CD14-positive monocyte (primary cell): ENCODE data around the gene RXRG. TPM values are rescaled to one million over a fixed set of nuclear protein-coding genes. Genes with fewer than 3 reads are reported as not detected.

Experiments used
- DNase-seq, 3 donors: peaks; one replicate each; pipeline ENCODE4 v3.0.0-alpha.2; 2011 to 2022
- H2AFZ ChIP-seq: 2 replicates; pipeline ENCODE4 v1.6.0; 2012; ENCODE audit warnings: mild to moderate bottlenecking, low read depth, low read length, inconsistent platforms; ENCODE audit not compliant: insufficient read depth, poor library complexity, severe bottlenecking
- H3K27ac ChIP-seq, 2 donors: 1 replicate in 1 of 2; 2 replicates in 1 of 2; pipeline ENCODE4 v1.5.1; 2012 to 2013; ENCODE audit warnings: low read length in 2 of 2, control low read depth in 1 of 2, inconsistent platforms in 1 of 2, low read depth in 1 of 2, mild to moderate bottlenecking in 1 of 2
- H3K27me3 ChIP-seq, 2 donors: one replicate each; pipeline versions ENCODE4 v1.6.0 to v1.6.1; 2011 to 2013; ENCODE audit warnings: low read length in 2 of 2; ENCODE audit not compliant: control insufficient read depth in 2 of 2, insufficient read depth in 2 of 2
- H3K36me3 ChIP-seq, 2 donors: replicated peaks in 1 of 2; 1 replicate in 1 of 2; 2 replicates in 1 of 2; pipeline versions ENCODE4 v1.5.1 to v1.6.1; 2012 to 2013; ENCODE audit warnings: low read length in 2 of 2, control low read depth in 1 of 2, inconsistent platforms in 1 of 2, mild to moderate bottlenecking in 1 of 2; ENCODE audit not compliant: insufficient read depth in 2 of 2, control insufficient read depth in 1 of 2
- H3K4me1 ChIP-seq, 2 donors: 1 replicate in 1 of 2; 2 replicates in 1 of 2; pipeline versions ENCODE4 v1.5.1 to v1.6.1; 2012 to 2013; ENCODE audit warnings: low read length in 2 of 2, control low read depth in 1 of 2, inconsistent platforms in 1 of 2, mild to moderate bottlenecking in 1 of 2, moderate library complexity in 1 of 2; ENCODE audit not compliant: insufficient read depth in 2 of 2, control insufficient read depth in 1 of 2
- H3K4me2 ChIP-seq: replicated peaks from 2 replicates; pipeline ENCODE3; 2012; ENCODE audit warnings: low read length, moderate library complexity, mild to moderate bottlenecking; ENCODE audit not compliant: poor library complexity, severe bottlenecking; ENCODE audit errors: extremely low read depth
- H3K4me3 ChIP-seq, 3 experiments: fragments of 200-600 bp in 1 of 3; sonication (generic) in 1 of 3; replicated peaks in 1 of 3; 1 replicate in 2 of 3; 2 replicates in 1 of 3; pipeline ENCODE4 v1.5.1; 2011 to 2013; ENCODE audit warnings: low read length in 3 of 3, mild to moderate bottlenecking in 3 of 3, control low read depth in 2 of 3, low read depth in 2 of 3, inconsistent platforms in 1 of 3, moderate library complexity in 1 of 3
- H3K79me2 ChIP-seq: 2 replicates; pipeline ENCODE4 v1.6.0; 2012; ENCODE audit warnings: mild to moderate bottlenecking, control low read depth, inconsistent platforms, low read length, moderate library complexity; ENCODE audit not compliant: insufficient read depth
- H3K9ac ChIP-seq: 2 replicates; pipeline ENCODE4 v1.6.0; 2017; ENCODE audit warnings: low read length, mild to moderate bottlenecking; ENCODE audit not compliant: insufficient read depth, poor library complexity, severe bottlenecking
- H3K9me3 ChIP-seq, 2 donors: replicated peaks in 1 of 2; 1 replicate in 1 of 2; 2 replicates in 1 of 2; pipeline versions ENCODE4 v1.5.1 to v1.6.1; 2012 to 2013; ENCODE audit warnings: low read length in 2 of 2, control low read depth in 1 of 2; ENCODE audit not compliant: control insufficient read depth in 1 of 2, insufficient read depth in 1 of 2
- H4K20me1 ChIP-seq: 2 replicates; pipeline ENCODE4 v1.6.0; 2012; ENCODE audit warnings: mild to moderate bottlenecking, low read length, control low read depth, moderate library complexity; ENCODE audit not compliant: insufficient read depth
- H3K27ac Mint-ChIP-seq, 7 donors: one replicate each; pipeline ENCODE4 v1.8.0; 2020; ENCODE audit warnings: mild to moderate bottlenecking in 7 of 7, mixed read lengths in 7 of 7, moderate library complexity in 6 of 7, inconsistent platforms in 2 of 7
- H3K27me3 Mint-ChIP-seq, 3 donors: one replicate each; pipeline ENCODE4 v1.8.0; 2021 to 2022; ENCODE audit warnings: low read depth in 3 of 3, mild to moderate bottlenecking in 3 of 3, mixed read lengths in 3 of 3, moderate library complexity in 3 of 3, inconsistent platforms in 1 of 3
- H3K36me3 Mint-ChIP-seq, 2 donors: one replicate each; pipeline ENCODE4 v1.8.0; 2020; ENCODE audit warnings: mixed read lengths in 2 of 2, inconsistent platforms in 1 of 2, mild to moderate bottlenecking in 1 of 2
- H3K4me1 Mint-ChIP-seq: one replicate; pipeline ENCODE4 v1.8.0; 2020; ENCODE audit warnings: mild to moderate bottlenecking, mixed read lengths
- H3K4me3 Mint-ChIP-seq, 2 donors: one replicate each; pipeline ENCODE4 v1.8.0; 2020; ENCODE audit warnings: mild to moderate bottlenecking in 2 of 2, mixed read lengths in 2 of 2, moderate library complexity in 1 of 2
- H3K9me3 Mint-ChIP-seq, 7 donors: one replicate each; pipeline ENCODE4 v1.8.0; 2020 to 2022; ENCODE audit warnings: mixed read lengths in 7 of 7, mild to moderate bottlenecking in 6 of 7, moderate library complexity in 6 of 7, inconsistent platforms in 2 of 7
- CTCF ChIP-seq: fragments of 200-600 bp; IDR thresholded peaks from one replicate; pipeline ENCODE4 v1.8.0; 2022; ENCODE audit warnings: antibody characterized with exemption, mild to moderate bottlenecking
- WGBS: methylation state at CpG from one replicate; pipeline ENCODE4 v1.1.5; 2013; ENCODE audit warnings: missing lambda C conversion rate; ENCODE audit not compliant: insufficient coverage; 5-methylcytosine and 5-hydroxymethylcytosine counted together
- intact Hi-C, 2 donors: fragments of 100-400 bp; cut with micrococcal nuclease; formaldehyde crosslinking; loops; one replicate each; pipeline versions ENCODE4 v1.15.0 to v1.15.1; 2023
- polyA plus RNA-seq, 3 donors: library from polyadenylated mRNA; depleted of rRNA in 1 of 3; unstranded in 2 of 3; stranded (reverse) in 1 of 3; fragments of 300-500 nt in 2 of 3; fragments of >200 nt in 1 of 3; fragmentation: Illumina TruSeq in 2 of 3; gene quantifications; 1 replicate in 2 of 3; 2 replicates in 1 of 3; pipeline ENCODE4 v1.2.3, GENCODE V29; 2012 to 2021

The RXRG gene
- polyA plus RNA-seq, 3 donors, result not detected

- peak overlapping the region; percentile 70 for H3K4me2 ChIP-seq
- peak overlapping the region; percentile 60 for H2AFZ ChIP-seq
- peaks cover 35% of the 10 kb centered on the region for H3K4me1 Mint-ChIP-seq
- no peaks in the 10 kb centered on the region for H4K20me1 ChIP-seq
- H3K36me3 Mint-ChIP-seq, result peaks cover 0 to 11% of the 10 kb centered on the region in 2 donors
- H3K9ac ChIP-seq, result no peak overlapping the region
- DNase-seq, result peak in 1 of 3 donors; percentile 47
- peaks cover 71 to 88% (median 75%) of the 10 kb centered on the region in 3 donors for H3K27me3 Mint-ChIP-seq
- no peak for TF ChIP-seq CTCF
- H3K9me3 Mint-ChIP-seq, result peaks cover 0 to 15% (median 10%) of the 10 kb centered on the region in 7 donors
- no peaks in the 10 kb centered on the region for H3K36me3 ChIP-seq
- peaks cover 27 to 28% of the 10 kb centered on the region in 2 donors for H3K4me1 ChIP-seq
- H3K4me3 Mint-ChIP-seq, result peak overlapping the region; percentile 73 to 90
- no peaks in the 10 kb centered on the region for H3K79me2 ChIP-seq
- H3K27ac Mint-ChIP-seq, result peak overlapping the region in 1 of 7 donors; percentile 31
- H3K27me3 ChIP-seq, result peaks cover 52 to 80% of the 10 kb centered on the region in 2 donors
- intact Hi-C loops, result no loop called here
- no peak overlapping the region for H3K27ac ChIP-seq
- H3K9me3 ChIP-seq, result no peaks in the 10 kb centered on the region
- peak overlapping the region in 1 of 3 experiments; percentile 61 for H3K4me3 ChIP-seq
- WGBS, result under 1% methylated on average over 41 of the region's 46 CpGs
These were observed 68.7 kb downstream of the RXRG start for GRCh38 chr1:165376041-165376810.

- Mint-ChIP-seq H3K27me3 (peaks cover 74 to 91% (median 76%) of the 10 kb centered on the region in 3 donors), H3K9me3 (peaks cover 0 to 19% (median 10%) of the 10 kb centered on the region in 7 donors), H3K36me3 (peaks cover 0 to 11% of the 10 kb centered on the region in 2 donors), H3K27ac (no peak overlapping the region), H3K4me3 (peak overlapping the region in 1 of 2 donors; percentile 76), H3K4me1 (peaks cover 37% of the 10 kb centered on the region)
- Histone ChIP-seq H3K79me2 (no peaks in the 10 kb centered on the region), H3K4me1 (peaks cover 27 to 29% of the 10 kb centered on the region in 2 donors), H2AFZ (peak overlapping the region; percentile 60), H3K36me3 (no peaks in the 10 kb centered on the region), H3K4me2 (peak overlapping the region; percentile 70), H3K27me3 (peaks cover 53 to 80% of the 10 kb centered on the region in 2 donors), H3K4me3 (peak overlapping the region in 1 of 3 experiments; percentile 61), H3K9me3 (no peaks in the 10 kb centered on the region), H4K20me1 (no peaks in the 10 kb centered on the region), H3K27ac (no peak overlapping the region), H3K9ac (no peak overlapping the region)
- 0% methylated on average over 1 of the region's 7 CpGs for WGBS
- intact Hi-C loops, result no loop called here
- no peak for TF ChIP-seq CTCF
- DNase-seq, result no peak
These were observed 69.3 kb downstream of the RXRG start for GRCh38 chr1:165375623-165376022.
